Endometrial microvascular endothelial cells (primary cell): ENCODE results near the gene FHOD3. TPM values are rescaled to one million over a fixed set of nuclear protein-coding genes. Genes with fewer than 3 reads are reported as not detected.

Source experiments
- in situ Hi-C: cut with HindIII; loops from 2 replicates; pipeline ENCODE4 v1.10.0; 2017; ENCODE audit warnings: low sequenced_read_pairs, low pct_unique_long_range_greater_than_20kb; ENCODE audit errors: inconsistent ontology term
- total RNA-seq: library from RNA; depleted of rRNA; stranded (reverse); fragments of >200 nt; gene quantifications from one replicate; pipeline ENCODE4 v1.2.3, GENCODE V29; 2015; ENCODE audit errors: inconsistent ontology term

The FHOD3 gene
- total RNA-seq, 1 donor from 2014 or later: 0.93 TPM

DNA sequence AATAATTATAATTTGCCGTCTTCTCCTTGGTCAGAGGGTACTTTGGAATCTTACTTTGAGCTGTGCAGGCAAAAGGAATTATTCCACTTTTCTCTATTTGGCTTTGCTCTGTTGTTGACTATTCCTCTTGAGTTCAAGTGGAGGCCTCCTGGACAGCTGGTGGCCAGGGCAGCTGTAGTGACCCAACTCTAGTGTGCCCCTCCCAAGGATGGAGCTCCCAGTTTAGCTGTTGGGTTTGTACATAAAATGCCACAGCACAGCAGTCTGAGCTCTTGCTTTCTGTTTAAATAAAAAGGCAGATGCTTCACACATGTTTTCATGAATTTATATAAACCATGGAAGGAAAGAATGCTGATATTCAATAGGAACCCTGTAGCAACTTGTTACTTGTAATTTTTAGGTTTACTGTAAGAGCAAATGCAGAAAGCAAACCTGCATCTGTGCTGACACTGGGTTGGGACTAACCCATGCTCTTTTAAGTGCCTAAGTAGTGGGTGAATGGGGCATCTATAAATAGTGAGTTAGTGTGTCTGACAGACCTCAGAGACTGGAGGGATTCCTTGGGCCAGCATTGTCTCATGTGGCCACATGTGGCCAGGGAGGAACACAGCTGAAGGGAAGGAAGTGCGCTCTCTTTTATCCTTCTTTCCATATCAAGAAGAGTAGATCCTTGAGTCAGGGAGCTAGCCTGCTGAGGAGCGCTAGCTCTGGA, 121.8 kb downstream of the FHOD3 start:
- in situ Hi-C loops: no loop called here

GRCh38 chr18:36419900-36420531, 122.5 kb downstream of the FHOD3 start:
- in situ Hi-C loops: no loop called here

DNA sequence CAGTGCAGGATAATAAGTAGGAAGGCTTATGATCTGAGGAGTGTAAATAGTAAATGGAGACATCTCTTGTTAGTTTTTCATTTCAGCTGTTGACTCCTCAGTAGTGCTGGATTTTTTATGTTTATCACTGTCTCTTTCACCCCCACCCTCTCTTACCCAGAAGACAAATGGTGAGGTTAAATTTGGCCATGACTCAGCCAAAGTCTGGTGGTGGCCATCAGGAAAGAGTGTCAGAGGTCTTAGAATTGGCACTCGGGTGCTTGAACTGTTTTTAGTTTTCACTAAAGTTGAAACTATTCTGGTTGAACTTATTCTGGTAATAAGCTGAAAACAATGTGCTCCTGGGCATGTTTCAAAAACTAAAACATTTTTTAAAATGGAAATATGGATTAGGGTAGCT, 123.3 kb downstream of the FHOD3 start:
- in situ Hi-C loops: no loop called here

DNA sequence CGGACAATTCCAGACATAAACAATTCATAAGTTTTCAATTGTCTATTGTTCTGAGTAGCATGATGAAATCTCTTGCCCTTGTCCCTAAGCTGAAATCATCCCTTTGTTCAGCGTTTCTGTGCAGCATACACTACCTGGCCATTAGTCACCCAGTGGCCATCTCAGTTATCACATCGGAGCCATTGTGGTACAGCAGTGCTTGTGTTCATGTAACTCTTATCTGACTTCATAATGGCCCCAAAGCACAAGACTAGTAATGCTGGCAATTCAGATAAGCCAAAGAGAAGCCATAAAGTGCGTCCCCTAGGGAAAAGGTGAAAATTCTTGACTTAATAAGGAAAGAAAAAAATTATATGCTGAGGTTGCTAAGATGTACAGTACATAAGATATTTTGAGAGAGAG, 127.2 kb downstream of the FHOD3 start:
- in situ Hi-C loops: no loop called here

GRCh38 chr18:36427369-36427768, 129.9 kb downstream of the FHOD3 start:
- in situ Hi-C loops: no loop called here

GRCh38 chr18:36427831-36428230, 130.3 kb downstream of the FHOD3 start:
- in situ Hi-C loops: no loop called here

DNA sequence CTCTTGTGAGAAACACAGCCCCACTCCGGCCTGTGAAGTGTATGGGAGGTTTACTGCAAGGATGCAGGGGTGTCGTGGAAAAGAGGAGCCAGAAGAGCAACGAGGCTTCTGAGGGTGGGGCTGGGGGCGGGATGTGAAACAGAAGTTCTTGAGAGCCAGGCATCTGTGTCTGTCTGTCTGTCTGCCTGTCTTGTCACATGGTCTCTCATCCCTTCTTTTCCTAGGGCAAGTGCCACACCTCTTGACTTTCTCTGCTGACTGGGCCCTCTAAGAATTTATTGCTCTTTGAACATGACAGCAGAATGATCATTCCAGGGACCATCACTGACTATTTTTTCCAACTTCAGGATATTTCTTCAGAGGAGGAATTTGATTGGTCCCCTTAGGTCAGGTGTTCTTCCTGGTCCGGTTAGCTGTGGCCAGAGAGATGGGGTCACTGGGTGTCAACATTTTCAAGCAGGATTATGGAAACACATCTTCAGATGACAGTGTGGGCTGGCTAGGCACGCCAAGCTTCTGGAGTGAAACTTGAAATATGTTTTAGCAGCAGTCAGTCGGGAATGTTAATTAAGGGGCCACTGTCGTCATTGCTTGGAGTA, 131.0 kb downstream of the FHOD3 start:
- in situ Hi-C loops: no loop called here

DNA sequence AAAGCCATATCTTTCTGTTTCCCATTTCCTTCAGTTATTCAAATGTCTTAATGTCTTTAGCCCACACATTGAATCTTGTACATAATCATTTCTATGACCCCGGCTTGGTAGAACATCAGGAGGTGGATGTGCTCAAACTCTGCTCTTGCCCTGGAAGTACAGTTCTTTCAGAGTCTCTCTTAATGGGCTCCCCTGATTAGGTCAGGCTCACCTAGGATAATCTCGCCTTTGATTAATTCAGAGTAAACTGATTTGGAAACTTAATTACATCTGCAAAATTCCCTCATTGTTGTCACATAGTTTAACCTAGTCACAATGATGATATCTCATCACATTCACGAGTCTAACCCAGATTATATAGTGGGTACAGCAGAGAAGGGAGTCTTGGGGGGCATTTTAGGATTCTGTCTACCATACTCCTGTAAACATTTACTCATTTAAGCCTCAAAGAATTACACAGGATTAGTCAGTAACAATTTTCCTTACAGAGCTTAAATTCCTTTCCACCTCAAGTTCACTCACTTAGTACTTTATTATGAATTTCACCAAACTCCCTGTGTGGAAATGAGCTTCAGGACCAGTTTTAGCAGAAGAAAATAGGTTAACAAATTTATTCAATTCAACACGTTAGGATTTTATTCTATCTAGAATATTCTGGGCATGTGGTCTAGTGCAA, 135.5 kb downstream of the FHOD3 start:
- in situ Hi-C loops: no loop called here

- in situ Hi-C loops: no loop called here
These were observed 138.9 kb downstream of the FHOD3 start for GRCh38 chr18:36436387-36436786.

DNA sequence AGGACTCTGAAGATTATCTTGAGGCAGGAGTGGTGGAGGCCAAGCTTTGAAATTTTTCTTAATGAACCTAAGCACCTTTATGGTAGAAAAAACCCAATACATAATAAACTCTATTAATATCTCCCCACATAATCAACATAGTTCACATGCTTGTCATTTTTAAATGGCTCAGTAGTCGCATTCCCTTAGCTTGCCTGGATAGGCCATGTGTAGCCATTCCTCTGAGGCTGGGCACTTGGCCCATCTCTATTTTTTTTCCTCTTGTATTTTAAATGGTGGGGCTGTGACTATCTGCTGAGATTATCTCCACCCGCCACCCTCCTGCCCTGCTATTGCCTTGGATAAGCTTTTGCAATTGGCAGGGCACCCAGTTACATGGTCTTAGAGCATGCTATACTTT, 143.1 kb downstream of the FHOD3 start:
- in situ Hi-C loops: no loop called here

GRCh38 chr18:36441426-36442240, 144.1 kb downstream of the FHOD3 start:
- in situ Hi-C loops: no loop called here

- in situ Hi-C loops: no loop called here
These were observed 145.2 kb downstream of the FHOD3 start for GRCh38 chr18:36442717-36443116.

DNA sequence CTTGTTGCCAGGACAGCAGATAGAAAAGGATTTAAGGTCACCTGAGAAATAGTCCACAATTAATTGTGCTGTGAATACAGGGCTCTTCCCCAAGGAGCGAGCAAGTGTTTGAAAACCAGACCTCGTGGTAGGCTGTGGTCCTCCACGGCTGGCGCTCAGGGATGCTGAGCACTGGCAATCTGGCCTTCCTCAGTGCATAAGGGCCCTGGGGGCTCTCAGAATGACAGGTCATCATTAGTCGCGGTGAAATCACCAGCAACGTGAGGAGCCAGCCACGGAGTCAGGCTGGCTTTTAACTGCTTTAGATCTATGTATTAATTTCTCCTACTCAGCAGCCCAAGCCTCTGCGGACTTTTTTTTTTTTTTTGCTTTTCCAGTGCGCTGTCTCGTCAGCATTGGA, 148.5 kb downstream of the FHOD3 start:
- in situ Hi-C loops: no loop called here

- in situ Hi-C loops: no loop called here
These were observed 151.1 kb downstream of the FHOD3 start for GRCh38 chr18:36448384-36449290.

DNA sequence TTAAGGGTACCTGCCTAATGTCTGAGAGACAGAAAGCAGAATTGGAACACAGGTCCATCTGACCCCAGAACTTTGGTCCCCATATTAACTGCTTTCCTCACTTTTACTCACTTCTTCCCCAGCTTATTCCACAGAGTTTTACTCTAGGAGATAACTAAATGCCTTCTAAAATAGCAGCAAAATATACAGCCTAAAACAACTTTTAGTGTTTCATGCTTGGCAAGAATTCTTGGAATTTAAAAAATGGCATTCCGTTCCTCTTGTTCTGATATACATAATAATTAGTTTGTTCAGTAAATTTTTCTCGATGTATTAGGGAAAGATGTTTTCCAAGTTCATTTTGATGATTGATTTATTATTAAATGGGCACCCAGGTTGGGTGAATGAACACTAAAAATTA, 151.9 kb downstream of the FHOD3 start:
- in situ Hi-C loops: no loop called here

GRCh38 chr18:36450264-36450663, 152.8 kb downstream of the FHOD3 start:
- in situ Hi-C loops: no loop called here

GRCh38 chr18:36451454-36452251, 154.1 kb downstream of the FHOD3 start:
- in situ Hi-C loops: no loop called here
